Embryonic facial prominence (tissue), 1 donor: ENCODE measurements around the gene GATA6.

ENCODE experiments used
- DNase-seq: peaks from one replicate; pipeline ENCODE4 v3.0.0-alpha.2; 2016; ENCODE audit errors: extremely low spot score

The GATA6 gene

DNA sequence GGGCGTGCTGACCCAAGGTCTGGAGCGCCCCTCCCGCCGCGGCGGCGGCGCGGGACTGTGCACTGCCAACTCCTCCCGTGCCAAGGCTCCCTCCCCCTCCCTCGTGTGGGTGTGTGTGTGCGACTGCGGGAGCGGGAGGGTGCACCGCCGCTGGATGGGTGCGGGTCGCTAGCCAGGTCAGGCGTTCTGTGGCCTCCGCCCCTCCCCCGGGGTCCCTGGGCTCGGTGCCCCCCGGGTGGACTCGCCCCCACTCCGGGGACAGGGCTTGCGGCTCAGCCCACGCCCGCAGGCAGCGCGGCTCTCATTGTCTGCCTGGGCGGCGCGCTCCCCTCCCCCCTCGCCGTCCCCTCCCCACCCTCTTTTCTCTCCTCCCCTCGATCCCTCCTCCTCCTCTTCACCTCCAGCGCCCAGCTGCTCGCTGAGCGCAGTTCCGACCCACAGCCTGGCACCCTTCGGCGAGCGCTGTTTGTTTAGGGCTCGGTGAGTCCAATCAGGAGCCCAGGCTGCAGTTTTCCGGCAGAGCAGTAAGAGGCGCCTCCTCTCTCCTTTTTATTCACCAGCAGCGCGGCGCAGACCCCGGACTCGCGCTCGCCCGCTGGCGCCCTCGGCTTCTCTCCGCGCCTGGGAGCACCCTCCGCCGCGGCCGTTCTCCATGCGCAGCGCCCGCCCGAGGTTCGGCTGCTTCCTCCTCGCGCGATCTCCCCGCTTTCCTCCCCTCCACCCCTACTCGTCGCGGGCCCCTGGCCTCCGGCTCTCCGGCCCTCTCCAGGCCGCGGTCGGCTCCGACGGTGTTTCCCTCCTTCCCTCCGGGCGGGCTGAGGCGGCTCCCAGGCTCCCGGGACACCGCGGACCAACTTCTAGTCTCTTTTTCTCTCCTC is at the start of gene GATA6:
Gene GATA6 (plus strand): TSS at position 579 of the 878 bp plus-strand sequence. CDS start 1,556 bp downstream, outside the sequence.
- DNase-seq: no peak

DNA sequence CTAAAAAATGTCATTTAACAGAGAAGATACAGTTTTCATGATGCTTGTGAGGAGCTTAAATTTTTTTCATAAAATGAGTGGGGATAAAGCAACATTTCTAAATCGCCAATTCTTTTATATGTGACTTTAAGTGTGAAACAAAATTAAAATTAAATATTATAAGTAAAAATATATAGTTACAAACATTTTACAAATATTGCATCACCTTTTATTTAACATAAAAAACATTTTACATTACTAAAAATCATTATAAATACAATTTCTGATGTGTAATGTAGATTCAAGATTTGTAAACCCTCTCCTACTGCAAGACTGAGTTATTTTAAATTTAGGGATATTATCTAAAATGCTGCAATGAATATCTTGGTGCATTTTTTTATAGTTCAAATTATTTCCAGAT is 44.4 kb upstream of the GATA6 start:
- no peak for DNase-seq

- no peak for DNase-seq
Measured at GRCh38 chr18:22128954-22129353, 40.4 kb upstream of the GATA6 start.

- DNase-seq: no peak
Measured at GRCh38 chr18:22129778-22130177, 39.6 kb upstream of the GATA6 start.

DNA sequence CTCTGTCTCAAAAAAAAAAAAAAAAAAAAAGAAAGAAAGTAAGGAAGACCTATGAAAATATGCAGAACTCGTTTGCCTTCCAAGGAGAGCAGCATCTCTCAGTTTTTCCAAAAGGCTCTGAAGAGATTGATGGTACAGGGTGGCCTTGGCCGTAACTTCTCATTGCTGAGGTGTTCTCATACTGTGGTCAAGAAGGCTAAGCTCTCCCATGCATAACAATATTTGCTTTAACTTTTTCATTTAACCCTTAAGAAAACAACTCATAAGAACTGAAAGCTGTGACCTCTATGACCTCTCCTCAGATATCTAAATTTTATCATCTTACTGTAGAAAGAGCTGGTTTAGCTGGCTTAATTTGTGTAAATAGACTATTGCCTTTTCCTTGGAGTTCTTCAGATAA is 37.1 kb upstream of the GATA6 start:
- DNase-seq: no peak

DNA sequence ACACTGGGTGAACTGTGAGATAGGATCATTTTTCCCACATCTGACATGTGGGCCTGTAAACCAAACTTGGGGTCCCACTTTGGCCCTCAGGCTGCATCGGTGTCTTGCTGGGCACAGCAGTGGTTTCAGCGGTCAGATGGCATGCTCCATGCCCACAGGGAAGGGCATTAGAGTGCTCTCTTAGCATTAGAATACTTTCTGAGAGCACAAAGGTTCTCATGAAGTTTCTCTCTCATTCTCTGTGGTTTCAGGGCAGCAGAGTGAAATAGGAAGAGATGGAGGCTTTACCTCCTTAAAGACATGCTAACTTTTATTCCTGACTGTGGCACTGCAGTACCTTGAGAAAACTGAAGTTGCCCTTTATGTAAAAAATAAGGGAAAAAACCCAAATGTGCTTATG is 36.6 kb upstream of the GATA6 start:
- no peak for DNase-seq

DNA sequence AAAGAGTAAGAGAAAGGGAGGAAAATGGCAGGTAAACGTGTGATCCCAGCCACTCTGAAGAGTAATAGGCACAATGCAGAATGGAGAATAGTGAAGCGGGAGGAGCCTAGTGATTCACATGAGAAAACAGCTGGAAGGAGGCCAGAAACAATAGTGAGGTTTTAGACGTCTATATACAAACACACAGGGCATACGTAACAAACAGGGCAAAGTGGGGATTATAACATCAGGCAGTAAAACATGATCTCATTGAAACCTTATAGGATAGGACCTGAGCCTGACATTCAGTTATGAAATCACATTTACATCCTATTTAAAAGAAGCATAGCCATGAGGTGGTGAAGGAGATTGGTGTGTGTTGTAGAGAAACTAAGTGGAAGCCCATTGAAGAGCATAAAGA is 33.0 kb upstream of the GATA6 start:
- no peak for DNase-seq

DNA sequence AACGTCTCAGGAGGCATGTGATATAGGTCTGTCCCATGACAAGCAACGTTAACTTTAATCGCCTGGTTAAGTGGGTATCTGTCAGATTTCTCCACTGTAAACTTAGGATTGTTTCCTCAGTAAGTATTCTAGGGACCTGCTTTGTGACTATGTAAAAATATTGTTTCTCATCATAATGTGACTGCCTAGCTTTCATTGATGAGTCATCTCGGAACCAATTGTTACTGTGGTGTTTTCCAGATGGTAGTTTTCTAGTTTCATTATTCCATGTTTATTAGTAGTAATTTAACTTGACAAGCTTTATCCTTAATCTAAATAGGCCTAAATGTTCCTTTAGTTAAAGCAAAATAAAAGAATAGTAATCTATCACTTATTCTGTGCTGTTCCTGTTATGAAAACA is 28.2 kb upstream of the GATA6 start:
- DNase-seq: no peak

DNA sequence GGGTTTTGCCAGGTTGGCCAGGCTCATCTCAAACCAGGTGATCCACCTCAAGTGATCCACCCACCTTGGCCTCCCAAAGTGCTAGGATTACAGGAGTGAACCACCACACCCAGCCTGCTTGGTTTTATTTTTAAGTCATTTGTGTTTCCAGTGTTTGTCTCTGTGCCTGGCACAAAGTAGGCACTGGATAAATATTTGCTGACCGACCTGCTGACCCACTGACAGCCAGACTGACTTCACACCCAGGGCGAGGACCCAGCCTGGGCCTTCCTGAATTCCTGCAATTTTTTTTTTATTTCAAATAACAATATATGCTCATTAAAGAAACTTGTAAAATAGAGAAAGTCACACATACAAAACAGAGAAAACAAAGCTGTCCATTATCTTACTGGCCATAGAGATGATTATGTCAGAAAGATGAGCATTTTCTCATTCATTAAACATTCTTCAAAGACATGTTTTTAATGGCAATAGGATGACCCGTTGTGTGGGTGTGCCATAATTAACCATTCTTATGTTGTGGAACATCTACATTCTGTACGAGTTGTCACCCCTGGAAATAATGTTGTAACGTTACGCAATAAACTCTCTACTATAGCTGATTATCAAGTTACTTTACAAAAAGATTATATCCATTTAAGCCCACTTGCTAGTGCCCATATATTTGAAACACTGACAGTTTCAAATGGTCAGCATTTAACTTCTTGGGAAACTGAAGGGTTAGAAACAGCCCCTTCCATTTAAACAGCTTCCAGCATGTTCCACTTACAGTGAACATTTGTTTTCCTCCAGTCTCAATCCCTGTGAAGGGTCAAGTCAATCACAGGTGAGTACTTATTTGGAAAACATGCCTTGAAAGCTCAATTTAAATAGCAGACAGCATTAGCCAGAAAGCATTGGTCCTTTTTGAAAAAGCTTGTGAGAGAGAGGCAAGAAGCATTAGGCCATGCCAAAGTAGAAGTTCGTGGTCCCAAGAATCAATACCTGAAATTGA is 25.7 kb upstream of the GATA6 start:
- no peak for DNase-seq

DNA sequence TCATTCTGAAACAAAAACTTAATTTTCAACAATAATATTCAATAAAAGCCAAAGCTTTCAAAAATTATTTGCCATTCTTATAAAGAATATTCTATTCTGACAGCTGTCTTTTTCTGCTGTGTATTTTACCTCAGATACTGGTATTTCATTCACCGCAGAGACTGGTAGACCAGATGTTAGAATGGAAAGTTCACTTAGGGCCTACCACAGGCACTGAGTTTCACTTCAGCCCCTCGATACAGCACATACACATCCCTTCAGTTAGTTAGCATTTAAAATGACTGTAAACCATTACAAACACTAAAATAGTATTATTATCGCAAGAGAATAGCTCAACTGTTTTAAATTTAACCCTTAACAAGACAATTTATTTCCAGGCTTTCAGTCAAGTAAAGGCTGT is 24.2 kb upstream of the GATA6 start:
- DNase-seq: no peak

- DNase-seq: no peak
Measured at GRCh38 chr18:22149710-22150109, 19.7 kb upstream of the GATA6 start.

DNA sequence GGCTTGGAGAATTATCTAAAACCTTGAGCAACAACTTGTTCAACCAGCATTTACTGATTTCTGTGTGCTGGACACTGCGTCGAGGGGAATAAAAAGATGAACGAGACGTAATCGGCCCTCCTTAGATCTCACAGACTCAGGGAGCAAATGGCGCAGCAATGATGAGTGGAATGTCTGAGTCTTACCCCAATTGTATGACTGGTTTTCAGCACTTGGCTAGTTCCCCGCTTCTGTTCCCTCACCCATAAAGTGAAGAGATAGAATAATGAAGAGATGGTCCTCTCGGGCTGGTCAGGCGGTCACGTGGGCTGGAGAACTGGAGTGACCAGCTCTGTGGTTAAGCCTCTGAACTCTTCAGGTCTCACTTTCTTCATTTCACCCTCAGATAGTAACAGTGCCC is 17.3 kb upstream of the GATA6 start:
- DNase-seq: no peak

GRCh38 chr18:22153428-22153827 is 16.0 kb upstream of the GATA6 start:
- no peak for DNase-seq

- no peak for DNase-seq
Measured at GRCh38 chr18:22155584-22155983, 13.8 kb upstream of the GATA6 start.

GRCh38 chr18:22159014-22159413 is 10.4 kb upstream of the GATA6 start:
- no peak for DNase-seq

GRCh38 chr18:22161090-22161489 is 8.3 kb upstream of the GATA6 start:
- no peak for DNase-seq

DNA sequence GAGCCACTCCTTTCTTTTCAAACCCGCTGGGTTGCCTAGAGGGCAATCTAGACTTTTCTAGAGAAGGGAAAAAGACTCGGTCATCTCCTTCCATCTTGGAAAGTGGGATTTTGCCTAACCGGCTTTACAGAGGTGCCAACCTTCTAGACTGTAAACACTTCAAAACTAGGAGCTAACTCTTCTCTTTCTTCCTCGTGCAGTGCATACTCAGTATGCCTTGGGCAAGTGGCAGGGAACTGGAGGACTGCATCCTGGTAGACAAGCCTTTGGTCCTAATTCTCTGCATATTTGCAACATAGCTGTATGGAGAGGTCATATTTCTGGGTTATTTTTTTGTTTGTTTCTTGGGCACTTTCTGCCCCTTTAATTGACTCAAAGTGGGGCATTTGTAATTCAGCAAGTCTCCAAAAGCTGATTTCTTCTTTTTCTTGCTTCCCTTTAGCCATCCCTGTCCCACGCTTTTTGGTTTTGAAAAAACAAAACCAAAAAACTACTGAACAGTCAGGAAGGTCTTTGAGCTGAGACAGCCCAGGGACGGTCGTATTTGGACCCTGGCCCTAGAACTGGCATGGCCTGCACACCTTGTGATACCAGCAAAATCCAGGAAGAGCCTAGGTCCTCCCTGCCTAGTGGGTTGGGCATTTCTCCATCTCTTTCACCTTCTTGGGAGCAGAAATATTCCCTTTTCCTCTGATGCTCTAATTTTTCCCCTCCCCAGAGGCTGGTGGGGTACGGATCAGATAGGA is 5.8 kb upstream of the GATA6 start:
- DNase-seq: no peak

DNA sequence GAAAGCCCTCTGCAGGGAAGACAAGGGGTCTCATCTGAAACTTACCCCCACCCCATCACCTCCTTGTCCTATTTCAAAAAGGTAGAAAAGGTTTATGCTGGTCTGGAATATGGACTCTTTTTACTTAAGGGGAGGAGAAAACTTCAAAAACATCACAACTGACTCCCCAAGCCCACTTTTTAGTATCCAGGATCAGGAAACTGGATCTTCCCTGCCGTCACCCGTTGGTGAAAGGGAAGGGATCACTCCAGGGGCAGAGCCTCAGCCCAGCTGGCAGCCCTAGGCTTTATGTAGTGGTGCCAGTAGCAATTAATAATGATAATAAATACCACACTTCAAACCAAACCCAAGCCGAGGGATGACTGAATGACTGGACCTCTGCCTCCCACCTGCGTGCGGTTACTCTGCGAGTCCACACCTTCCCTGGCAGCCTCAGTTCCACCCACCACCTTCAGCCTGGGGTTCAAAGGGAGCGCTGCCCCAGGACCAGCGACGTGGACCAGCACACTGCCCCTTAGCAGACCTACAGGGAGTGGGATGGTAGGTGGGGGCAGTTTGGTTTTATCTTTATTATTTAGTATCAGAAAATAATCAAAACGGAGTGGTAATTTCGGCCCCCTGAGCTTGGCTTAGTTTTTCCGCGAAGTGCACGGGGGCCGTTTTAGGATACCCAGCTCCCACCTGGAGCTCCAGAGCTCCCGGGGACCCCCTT is 4.9 kb upstream of the GATA6 start:
- no peak for DNase-seq

GRCh38 chr18:22165049-22165602 is 4.3 kb upstream of the GATA6 start:
- DNase-seq: no peak

- DNase-seq: no peak
Measured at GRCh38 chr18:22165603-22166068, 3.8 kb upstream of the GATA6 start.
